Stimulated activated CD4-positive, alpha-beta T cell treated with anti-CD3 and anti-CD28 coated beads, TNF-alpha, amount 100 ng/mL, for 4 hours (primary cell): ENCODE data around the gene C1QTNF6.

ENCODE experiments used
- DNase-seq, 3 experiments: peaks; one replicate each; pipeline ENCODE4 v3.0.0-alpha.2; 2020; ENCODE audit warnings: low read depth in 3 of 3

The C1QTNF6 gene

GRCh38 chr22:37162221-37163095 is 25.6 kb downstream of the C1QTNF6 start:
- DNase-seq, result peak; percentile 46 to 57 (median 47)

GRCh38 chr22:37161443-37161842 is 26.6 kb downstream of the C1QTNF6 start:
- DNase-seq, result no peak

- DNase-seq, result no peak
Measured at GRCh38 chr22:37160027-37160426, 28.0 kb downstream of the C1QTNF6 start.

GRCh38 chr22:37158963-37159290 is 29.1 kb downstream of the C1QTNF6 start:
- no peak for DNase-seq

- no peak for DNase-seq
Measured at GRCh38 chr22:37157516-37158285, 30.3 kb downstream of the C1QTNF6 start.

GRCh38 chr22:37156686-37157435 is 31.2 kb downstream of the C1QTNF6 start:
- DNase-seq, result no peak

GRCh38 chr22:37155971-37156370 is 32.1 kb downstream of the C1QTNF6 start:
- DNase-seq, result no peak

GRCh38 chr22:37154925-37155712 is 32.9 kb downstream of the C1QTNF6 start:
- DNase-seq, result no peak

- no peak for DNase-seq
Measured at GRCh38 chr22:37153901-37154300, 34.1 kb downstream of the C1QTNF6 start.

GRCh38 chr22:37151401-37151800 is 36.6 kb downstream of the C1QTNF6 start:
- DNase-seq, result no peak

- no peak for DNase-seq
Measured at GRCh38 chr22:37150701-37151100, 37.3 kb downstream of the C1QTNF6 start.

- no peak for DNase-seq
Measured at GRCh38 chr22:37148742-37149665, 39.0 kb downstream of the C1QTNF6 start.

- DNase-seq, result no peak
Measured at GRCh38 chr22:37148031-37148651, 39.9 kb downstream of the C1QTNF6 start.

- DNase-seq, result no peak
Measured at GRCh38 chr22:37147186-37147990, 40.7 kb downstream of the C1QTNF6 start.

GRCh38 chr22:37146507-37147180 is 41.4 kb downstream of the C1QTNF6 start:
- DNase-seq, result no peak

- DNase-seq, result no peak
Measured at GRCh38 chr22:37146051-37146385, 42.0 kb downstream of the C1QTNF6 start.

GRCh38 chr22:37145180-37146050 is 42.6 kb downstream of the C1QTNF6 start:
- DNase-seq, result no peak

GRCh38 chr22:37144180-37144554 is 43.9 kb downstream of the C1QTNF6 start:
- no peak for DNase-seq
